ENCODE results near the gene GIT1.
A peak's percentile ranks its signal among the peaks of the same experiment; 100 is the strongest.

GIT1 gene

DNA sequence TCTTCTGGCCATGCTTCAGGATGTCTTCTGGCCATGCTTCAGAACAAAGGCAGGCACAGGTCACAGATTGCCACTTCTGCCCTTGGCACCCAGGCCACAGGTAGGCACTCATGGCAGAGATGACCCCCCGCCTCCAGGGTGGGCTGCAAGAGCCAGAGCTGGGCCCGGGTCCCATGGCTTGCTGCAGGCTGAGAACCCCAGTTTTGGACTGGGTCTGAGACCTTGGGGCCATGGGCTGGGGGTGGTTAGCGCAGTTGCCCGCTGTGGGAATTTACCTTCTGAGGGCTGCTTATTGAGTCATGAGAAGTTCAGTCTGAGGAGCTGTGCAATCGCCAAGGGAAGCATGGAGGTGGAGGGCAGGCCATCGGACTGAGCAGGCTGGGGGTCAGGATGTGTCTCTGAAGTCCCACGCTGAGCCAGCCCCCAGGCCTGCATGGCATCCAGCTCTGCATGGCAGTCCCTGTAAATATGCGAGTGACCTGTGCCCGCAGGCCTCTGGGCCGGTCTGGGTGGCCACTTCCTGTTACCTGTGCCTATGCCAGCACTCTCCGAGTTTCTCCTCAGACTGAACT is 5.2 kb upstream of the GIT1 start:
- DNase-seq (ENCODE audit: low read depth), result no peak

DNA sequence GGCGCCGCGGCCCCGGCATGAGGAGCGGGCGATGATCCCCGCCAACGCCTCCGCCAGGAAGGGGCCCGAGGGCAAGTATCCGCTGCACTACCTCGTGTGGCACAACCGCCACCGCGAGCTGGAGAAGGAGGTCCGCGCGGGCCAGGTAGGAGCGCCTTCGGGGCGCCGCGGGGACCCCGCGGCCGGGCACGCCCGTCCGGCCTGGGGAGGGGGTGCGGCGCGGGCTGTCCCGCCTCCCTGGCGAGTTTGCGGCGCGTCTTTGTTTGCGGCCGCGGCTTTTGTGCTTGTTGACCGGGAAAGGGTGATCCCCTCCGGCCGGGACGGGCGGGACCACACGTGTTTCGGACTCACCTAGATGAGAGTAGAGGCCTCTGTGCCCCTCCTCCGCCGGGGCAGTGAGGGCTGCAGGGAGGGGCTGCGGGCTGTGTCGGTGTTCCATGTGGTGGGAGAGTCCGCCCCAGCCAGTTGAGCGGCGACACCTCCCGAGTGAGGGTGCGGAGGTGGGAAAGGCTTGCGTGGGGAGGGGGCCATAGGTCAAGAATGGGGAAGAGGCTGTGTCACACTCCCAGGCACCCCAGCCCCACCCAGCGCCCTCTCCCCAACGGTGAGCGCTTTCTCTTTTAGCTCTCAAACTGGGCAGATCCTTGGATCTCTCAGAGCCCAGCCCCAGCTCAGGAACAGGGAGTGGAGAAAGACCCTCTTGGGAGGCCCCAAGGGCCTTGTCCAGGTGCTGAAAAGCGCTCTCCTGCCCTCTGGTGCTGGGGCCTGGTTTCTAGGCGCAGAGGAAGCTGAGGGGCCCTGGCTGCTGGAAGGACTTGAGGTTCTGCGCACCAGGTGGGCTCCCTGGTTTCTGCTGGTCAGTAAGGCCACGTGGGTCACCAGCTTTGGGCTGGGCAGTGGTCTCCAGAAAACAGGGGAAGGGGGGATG is 4.4 kb upstream of the GIT1 start:
- DNase-seq (ENCODE audit: low read depth), result no peak

DNA sequence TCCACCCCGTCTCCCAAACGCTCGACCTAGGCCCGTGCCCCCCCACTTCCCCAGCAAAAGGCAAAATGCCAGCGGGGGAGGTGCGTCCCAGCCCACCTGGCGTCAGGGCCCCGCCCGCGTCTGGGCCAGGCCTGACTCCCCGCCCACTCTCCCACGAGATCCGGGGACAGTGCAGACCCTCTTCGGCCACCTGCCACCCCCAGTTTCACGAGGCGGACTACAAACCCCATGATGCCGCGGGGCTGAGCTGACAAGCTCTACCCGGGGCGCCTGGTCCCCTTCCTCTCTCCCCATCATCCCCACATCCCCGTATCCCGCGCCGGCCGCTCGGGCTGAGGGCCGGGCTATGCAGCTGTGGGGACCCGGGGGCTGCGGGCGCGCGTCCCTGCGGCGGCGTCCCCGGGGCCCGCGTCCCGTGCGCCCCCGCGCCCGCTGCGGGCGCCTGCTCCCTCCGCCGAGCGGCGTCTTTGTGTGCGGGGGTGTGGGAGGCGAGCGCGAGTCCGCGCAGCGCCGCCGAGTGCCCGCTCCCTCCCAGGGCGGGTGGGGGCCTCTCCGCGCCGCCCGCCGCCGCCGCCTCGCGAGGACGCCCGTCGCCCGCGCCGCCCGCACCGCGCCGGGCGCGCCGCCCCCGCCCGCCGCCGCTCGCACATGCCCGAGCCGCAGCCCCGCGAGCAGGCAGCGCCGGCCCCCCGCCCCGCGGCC is 3.6 kb upstream of the GIT1 start, which contains the start of gene ANKRD13B:
TSS of gene ANKRD13B (plus strand) at position 283 of the 702 bp plus-strand sequence. CDS start 490 bp downstream, outside the sequence.
- no peak for DNase-seq (ENCODE audit: low read depth)

DNA sequence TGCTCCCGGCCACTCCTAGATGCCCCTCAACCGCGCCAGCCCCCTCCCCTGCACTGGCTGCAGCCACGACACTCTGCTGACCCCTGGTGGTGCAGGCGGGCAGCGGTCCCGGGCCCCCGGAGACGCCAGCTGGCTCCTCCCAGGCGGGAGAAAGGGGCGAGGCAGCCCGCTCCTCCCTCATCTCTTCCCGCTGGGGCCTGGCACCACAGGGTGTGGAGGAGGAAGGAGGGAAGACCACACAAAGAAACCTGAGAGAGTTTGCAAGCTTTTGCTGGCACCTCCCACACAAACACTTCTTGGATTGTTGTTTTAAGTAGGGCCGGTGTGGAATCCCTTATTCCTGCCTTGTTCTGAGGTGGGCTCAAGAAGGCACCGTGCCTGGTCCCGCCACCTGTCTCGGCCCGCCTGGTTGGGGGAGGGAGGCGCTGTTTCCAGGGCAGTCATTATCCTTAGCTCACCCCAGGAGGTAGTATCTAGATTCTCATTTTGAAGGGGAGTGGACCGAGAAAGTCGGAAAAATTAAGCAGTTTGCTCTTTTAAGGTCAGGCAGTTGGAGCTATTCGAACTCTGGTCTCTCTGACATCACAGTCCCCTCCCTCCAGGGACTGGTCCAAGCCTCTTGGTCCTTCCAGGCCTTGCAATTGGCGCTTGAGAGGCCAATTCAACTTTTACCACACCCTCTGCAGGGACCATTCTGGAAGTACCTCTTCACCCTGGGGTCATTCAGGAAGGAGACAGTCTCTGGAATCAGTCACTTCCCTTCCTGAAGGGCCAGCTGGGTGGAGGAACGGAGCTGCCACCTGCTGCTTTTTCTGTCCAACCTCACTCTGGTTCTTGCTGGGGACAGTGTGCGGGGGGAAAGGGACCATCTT is 2.5 kb upstream of the GIT1 start:
- peak; percentile 73 for DNase-seq (ENCODE audit: low read depth)

DNA sequence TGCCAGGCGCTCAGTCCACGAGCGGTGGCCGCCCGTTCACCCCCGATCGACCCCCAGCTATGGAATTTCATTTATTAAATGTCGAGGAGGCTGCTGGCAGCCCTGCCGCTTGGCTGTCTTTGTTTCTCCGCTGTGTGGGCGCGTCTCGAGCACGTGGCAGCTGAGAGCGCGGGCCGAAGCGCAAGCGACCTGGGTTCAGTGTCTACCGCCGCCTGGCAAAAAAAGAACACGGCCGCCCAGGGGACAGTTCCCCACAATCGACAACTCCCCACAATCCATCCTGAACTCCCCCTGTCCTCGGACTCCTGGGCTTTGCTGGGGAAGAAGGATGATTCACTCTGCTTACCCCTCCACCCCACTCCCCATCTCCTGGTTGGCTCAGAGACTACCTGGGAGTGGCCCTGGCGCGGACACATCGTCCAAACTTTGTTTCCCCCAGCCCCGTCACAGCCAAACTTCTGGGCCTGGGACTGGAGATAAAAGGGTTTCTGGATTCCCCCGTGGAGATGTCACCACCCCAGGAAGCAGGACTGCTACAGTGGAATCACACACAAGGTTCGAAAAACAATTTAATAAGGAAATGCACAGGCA is 1.8 kb upstream of the GIT1 start:
- no peak for DNase-seq (ENCODE audit: low read depth)

DNA sequence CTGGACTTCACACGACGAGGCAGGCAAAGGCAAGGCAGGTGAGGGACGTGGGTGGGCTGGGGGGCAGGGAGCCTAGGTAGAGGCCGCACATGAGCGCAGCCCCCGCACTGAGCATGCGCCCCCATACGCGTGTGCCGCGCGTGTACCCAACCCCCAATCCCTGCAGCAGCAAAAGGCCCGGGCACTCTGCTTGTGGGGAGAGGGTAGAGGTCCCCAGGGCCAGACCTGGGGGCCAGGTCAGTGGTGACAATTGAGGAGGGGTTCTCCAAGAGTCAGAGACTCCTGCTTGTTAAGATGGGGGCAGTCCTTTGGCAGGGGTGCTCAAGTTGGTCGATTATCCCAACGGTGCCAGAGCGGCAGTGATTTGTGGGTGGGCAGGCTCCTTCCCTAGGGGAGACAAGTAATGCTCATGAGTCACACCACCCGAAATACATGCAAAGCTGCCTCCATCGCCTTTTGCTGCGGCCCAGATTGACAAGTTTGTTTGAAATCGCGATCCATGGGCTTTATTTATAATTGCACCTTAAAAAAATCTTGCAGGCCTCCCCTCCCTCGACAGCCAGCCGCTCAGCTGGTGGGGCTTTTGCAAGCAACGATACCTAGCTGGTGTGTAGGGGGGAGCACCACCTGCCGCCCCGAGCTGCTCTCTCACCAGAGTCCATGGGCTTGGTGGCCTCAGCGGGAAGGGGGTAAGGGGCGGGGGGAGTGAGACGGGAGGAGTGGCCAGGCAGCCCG is 1.1 kb upstream of the GIT1 start:
- no peak for DNase-seq (ENCODE audit: low read depth)

DNA sequence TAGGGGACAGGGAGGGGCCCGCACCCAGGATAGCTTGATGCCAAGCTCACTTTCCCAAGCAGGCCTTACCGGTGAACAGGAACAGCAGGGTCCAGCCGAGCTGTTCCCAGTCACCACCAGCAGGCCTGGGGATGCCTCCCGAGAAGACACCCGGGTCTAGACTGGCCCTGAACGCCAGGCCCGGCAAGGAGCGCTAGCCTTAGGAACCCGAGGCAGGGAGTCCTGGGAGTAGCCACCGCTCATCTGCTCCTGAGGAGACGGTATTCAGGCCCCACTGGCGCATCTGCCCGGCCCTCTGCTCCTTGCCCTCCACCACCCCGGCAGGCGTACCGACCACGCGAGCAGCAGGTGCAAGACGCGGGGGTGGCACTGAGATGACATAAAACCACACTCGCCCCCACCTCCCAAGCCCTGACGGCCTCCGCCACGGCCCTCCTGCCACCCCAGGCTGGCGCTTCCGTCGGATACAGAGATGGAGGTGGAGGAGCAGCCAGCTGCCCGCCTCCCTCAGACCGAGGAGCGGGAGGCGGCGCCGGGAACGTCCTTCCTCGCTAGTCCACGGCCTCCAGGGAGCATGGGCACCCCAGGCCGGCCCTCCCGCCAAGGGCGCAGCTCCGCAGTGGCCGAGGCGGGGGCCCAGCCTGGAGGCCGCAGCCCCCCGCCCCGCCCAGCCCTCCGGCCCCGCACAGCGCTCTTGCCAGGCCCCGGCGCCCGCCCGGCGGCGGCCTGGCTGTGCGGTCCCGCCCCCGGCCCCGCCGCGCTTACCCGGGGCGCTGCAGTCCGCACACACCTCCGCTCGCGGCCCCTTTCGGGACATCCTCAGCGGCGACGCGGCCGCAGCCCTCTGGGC is 661 bp downstream of the GIT1 start:
- no peak for DNase-seq (ENCODE audit: low read depth)

DNA sequence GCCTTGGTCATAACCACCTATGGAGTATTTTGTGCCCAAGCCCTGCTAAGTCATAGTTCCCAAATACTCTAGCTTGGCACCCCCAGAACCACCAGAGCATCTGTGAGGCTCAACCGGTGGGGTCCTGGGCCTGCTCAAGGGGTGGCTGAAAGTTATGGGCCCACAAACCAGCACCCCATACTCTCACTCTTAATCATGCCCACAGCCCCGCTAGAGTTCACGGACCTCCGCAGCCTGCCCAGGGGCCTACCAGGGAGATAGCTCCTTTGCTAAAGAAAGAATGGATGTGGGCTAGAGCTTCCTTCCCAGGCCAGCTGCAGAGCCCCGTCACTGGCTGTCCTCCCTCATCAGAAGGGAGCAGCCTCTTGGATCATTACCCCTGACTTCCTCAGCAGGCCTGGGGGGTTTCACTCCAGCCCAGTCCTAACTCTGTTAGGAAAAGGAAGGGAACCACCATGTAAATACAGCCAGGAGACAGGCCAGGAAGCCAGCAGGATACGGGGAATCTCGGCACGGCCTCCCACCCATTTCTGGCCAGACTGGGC is 1.4 kb downstream of the GIT1 start:
- DNase-seq (ENCODE audit: low read depth), result no peak

DNA sequence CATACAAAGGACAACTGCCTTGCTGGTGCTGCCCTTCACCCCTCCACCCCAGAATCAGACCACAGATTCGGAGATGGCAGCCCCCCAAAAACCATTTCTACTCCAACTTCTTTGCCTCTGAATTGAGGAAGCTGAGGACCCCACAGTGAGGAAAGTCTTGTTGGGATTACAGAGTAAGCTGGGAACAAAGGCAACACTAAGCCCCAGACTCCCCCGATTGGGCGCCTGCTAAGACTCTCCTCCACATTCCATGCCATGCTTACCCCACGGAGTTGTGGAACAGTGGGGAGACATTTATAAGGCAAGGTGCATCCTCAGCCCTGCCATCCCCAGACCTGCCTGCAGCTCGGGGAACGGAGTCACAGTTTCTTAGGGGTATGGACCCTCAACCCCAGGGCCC is 1.9 kb downstream of the GIT1 start:
- DNase-seq (ENCODE audit: low read depth), result no peak

DNA sequence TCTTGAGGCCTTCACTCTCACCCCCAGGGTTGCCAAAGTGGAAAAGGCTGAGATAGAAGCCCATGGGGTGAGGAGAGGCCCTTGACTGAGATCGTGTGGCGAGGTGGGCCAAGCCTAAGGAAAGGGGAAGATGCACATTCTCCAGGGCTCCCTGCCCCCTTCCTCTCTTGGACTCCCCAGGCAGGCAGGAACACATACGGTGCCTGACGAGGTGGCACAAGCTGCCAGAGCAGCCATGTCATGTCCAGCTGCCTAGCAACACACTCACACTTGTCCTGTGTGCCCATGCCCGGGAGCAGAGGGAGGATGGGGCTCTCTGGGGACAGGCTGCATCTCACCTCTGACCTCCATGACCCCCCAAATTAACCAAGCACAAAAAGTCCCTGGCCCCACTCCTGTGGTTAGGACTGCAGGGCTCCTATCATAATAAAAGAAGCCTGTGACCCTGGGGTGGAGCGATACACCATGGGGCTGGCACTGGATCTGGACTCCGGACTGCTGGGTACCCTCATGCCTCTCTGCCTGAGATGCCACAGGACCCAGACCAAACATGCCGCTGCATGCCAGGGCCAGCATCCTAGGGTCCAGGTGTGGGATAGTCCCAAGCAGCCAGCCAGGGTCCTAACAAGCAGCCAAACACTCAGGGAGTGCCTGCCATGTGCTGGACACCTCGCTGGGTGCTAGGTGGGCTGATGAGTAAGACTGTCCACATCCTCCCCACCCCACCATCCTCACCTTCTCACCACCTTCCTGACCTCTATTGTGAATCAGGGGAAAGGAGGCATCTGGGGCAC is 2.6 kb downstream of the GIT1 start:
- no peak for DNase-seq (ENCODE audit: low read depth)

DNA sequence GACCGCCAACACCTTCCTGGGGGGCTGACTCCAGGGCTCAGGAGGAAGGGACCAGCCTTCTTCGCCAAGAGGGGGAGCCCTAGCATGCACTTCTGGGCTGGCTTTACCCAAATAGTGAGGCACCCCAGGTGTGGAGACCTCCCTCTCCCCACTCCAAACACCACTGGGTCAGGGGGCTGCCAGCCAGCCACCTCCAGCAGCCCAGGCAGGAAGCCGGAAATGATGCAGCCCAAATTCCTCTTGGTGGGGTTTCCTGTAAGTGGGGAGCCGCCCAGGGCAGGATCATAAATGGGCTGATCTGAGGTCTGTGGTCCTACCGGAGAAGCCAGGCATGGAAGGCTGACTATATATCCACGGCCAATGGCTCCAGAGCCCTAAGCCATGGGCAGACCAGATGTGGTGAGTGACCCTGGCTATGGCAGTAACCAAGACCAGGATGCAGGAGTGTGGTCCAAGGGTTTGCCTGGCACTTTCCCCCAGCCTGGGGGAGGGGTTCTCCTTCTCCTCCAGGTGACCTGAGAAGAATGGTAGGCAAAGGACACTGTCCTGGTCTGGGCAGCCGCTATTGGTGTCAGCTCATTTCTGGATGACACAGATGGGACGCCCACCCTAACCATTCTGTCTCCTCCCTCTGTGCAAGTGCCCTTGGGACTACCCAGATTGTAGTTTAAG is 4.2 kb downstream of the GIT1 start:
- DNase-seq (ENCODE audit: low read depth), result no peak

DNA sequence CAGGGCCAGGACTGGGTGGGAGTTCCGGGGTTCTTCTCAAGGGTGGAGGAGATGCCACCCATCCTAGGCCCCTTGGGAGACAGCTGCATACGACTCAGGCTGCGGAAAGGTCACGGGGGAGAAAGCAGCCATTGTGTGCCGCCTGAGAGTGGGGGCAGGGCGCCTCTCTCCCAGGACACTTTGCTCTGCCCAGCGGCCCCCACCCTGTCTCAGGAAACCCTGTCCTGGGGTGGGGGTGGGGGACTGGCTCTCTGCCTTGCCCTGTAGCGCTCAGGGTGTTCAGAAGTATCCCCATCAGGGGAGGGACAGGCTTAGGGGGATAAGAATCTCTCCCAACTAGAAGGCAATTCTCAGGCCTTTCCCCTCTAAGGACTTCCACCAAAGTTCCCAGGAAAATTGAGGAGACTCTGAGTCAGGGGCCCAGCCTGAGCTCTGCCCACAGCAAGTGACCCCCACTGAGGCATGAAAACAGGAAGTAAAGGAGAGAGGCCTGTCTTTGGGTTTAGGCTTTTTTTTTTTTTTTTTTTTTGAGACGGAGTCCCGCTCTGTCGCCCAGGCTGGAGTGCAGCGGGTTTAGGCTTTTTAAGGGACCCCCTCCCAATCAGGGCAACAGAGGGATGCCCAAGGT is 4.9 kb downstream of the GIT1 start:
- no peak for DNase-seq (ENCODE audit: low read depth)

DNA sequence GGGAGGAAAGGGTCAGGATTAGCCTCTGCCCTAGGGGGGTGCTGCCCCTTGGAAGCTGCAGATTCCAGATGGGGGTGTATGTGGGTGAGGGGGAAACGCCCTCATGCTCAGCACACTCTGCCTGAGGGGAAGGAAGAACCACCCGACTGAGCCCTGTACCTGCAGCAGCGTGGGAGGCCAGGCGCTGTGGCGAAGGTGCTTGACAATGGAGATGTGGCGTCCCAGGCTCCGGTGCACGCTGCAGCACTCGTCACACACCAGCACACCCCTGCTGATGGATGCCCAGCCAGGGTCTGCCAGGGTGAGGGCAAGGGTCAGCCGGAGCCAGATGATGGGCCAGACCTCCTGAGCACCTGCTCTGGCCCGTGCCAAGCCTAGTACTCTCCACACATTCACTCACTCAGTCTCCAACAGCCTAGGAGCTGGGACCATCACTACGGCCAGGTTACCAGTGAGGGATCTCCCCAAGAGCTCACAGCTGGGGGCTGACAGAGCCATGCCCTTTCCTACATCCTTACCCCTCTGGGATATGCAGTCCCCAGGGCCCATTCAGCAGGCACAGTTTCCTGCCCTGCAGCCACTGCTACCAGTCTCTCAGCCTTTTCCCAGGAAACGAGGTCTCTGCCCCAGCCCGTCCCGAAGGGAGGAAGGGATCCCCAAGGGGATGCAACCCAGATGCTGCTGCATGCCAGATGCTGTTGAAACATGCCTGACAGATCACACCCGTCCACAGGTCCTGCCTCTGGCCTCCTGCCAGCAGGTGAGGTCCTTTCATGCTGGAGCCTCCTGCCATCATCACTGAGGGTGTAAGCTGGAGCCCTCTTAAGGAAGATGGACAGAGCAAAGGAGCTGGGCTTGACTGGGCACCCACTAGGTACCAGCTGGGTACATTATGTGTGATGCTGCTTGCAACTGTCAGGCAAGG is 5.9 kb downstream of the GIT1 start:
- no peak for DNase-seq (ENCODE audit: low read depth)

DNA sequence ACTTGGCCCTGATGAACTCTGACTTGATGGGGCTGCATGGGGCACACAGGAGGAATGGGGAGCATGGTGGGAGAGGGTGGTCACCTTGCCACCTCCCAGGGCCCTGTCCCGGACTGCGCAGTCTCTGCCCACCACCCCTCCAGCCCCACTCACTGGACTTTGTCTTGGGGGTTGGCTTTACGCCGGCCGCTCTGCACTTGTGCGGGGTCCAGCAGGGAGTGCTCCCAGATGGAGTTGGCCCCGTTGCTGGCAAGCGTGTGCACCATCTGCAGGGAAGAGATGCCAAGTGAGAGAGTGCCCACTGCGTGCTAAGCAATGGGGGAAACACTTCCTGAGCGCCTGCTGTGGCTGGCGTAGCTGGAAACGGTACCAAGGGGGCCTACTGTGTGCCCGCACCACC is 6.7 kb downstream of the GIT1 start:
- no peak for DNase-seq (ENCODE audit: low read depth)

DNA sequence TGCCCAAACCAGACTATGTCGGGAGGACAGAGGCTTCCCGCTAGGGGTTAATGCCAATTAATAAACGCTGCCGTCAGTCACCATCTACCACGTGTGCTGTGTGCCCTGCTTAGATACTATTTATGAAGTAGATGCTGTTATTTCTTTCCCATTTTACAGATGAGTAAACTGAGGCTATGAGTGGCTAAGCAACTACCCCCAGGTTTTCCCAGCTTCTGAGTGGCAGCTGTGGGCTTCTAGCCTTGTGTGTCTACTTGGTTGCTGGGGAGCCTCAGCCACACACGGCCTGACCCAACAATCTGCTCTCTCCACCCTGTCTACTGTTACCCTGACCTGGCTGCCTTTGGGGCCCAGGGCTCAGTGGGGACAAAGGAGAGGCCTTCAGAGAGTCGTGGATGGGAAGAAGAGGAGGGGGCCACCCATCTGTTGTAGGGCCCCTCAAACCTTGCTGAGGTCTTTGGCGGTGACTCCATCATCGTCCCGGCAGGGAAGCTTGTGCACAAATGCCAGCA is 7.1 kb downstream of the GIT1 start:
- DNase-seq (ENCODE audit: low read depth), result no peak

DNA sequence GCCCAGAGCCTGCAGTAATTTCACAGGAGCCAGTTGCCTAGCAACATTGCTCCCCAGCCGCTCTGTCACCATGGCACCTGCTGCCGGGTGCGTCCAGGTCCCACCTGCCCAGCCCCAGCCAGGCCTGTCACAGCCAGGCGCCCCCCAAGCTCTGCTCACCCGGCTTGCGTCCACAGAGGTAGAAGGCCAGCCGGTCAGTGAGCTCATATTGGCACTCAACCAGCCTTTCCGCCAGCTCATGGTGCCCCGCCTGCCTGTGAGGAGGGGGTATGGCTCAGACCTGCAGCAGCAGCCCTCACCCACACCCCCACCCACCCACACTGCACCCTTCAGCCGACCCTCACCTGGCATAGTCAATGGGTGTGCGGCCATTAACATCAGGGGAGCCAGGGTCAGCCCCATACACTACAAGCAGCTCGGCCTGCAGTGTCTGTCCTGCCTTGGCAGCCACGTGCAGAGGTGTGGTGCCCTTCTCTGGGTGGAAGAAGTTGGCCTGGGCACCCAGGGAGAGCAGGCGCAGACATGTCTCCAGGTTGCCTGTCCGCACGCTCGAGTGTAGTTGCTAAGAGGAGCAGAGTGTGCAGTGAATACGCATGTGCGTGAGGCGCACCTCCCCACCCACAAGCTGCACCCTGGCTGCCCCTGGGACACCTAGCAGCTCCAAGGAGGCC is 7.7 kb downstream of the GIT1 start:
- DNase-seq (ENCODE audit: low read depth), result no peak
